Activated naive CD4-positive, alpha-beta T cell treated with Interleukin-2 at 50 U/mL for 16 hours (primary cell): ENCODE data around the gene DACH1.

Experiments used
- DNase-seq: peaks from one replicate; pipeline ENCODE4 v3.0.0-alpha.2; 2020

The DACH1 gene

DNA sequence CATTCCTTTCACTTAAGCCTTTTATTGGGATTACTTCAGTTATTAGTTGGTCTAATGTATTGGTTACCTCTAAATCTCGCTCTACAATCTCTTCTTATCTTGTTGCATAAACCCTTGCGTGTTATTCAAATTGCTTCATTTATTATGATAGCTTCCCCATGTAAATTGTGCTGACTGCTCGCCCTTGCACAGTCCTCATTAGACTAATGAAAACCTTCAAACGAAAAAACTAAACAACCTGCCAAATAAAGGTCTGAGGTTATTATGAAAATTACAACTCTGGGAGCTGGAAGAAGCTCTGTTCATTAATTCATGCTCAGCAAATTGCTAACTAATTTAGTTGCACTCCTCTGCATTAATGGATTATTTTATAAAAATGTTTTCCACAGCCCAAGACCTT is 320.1 kb downstream of the DACH1 start:
- DNase-seq, result no peak

DNA sequence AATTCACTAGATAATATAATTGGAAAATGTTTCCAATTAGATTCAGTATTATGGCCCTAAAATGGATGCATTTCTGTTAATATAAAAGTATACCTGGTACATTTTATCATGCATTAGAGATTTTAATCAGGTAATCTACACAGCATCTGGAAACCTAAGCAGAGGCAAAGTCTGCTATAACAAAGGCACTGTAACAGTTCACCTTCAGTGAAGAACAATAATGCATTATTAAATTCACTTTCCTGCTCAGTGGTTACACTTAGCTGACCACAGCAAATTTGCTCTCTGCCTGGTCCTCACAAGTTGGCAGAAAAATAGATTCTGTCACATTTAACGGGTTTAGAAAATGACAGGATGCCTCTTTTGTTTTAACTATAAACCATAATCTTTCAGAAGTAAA is 326.9 kb downstream of the DACH1 start:
- no peak for DNase-seq

DNA sequence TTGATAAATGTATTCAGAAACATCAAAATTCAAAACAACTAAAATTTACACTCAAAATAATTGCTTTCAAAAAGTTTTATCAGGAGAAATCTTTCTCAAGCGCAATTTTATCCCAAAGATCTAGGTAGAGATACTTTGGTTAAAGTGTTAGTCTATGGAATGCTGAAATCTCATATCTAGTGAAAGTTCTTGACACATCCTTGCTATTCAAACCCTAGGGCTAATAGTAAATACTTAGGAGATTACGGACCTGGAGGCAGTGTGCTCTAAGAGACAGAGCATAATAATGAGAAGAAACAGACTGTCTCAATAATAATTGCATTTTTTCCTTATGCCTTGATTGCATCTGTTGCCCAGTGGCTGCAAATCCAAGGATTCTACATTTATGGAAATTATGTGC is 330.8 kb downstream of the DACH1 start:
- DNase-seq, result no peak

DNA sequence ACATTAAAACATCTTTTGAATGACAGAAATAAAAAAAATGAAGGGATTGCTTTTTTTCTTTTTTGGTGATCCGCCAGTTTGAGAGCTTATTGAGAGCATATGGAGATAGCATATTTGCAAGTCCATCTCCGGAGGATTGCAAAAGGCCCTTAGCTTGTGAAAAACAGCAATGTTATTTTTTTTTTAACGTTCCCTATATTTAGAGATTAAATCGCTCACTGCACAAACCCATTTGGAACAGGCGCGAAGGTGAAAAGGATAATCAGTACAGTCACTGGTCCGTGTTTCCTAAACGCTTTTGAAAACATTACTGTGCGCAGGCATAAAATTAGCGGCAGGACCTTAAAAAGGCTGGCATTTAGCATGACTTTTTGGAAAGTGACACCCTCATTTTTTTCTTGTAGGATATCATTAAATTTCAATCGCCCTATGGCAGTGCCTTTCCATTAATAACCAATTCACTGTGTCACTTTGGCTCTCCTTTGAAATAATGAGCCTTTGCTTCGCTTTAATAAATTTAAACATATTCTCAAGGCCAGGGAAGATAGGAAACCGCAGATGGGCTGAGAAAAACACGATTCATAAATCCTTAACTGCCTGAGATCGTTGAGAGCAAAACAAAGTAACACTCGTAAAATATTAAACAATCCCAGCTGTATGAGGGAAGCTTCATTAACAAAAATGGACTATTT is 342.2 kb downstream of the DACH1 start:
- no peak for DNase-seq

DNA sequence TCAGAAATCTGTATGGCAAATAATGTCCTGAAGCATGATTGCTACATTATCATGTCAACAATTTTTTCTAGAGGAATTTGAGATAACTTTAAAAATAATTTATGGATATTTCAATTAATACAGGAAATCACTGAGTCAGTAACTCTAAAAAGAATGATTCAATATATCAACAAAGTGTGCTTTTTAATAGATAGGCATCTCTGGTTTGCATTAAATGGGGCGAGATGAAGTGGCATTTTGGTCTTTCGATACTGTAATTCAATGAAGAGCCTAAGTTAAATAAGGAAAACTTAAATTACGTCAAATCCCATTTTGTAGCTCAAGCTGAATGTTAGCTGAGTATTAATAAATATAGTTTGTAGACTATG is 342.8 kb downstream of the DACH1 start:
- DNase-seq, result no peak

DNA sequence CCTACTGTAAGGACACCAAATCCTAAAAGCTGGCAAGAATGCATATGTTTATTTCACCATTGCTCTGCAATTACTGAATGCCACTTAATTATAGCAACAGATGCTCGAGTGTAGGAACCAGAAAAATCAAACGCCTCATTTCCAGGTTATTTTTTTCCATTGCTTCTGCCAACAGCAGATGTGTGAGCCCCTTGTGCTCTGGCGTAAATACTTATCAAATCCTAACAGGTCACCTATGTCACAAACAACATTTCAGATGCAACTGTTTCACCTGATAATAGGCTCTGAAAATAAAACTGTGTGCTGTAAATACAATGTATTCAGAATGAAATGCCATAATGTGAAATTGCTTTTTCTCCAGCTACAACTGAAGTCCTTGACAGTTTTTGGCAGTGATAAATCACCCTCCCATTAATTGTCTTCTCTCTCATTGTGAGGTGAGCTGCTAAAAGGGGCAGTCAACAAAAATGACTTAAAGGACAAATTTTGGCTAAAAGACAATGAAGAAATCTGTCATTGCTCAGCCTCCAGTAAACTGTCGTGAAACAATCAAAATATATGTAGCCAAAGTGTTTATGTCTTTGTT is 344.0 kb downstream of the DACH1 start:
- DNase-seq, result no peak

DNA sequence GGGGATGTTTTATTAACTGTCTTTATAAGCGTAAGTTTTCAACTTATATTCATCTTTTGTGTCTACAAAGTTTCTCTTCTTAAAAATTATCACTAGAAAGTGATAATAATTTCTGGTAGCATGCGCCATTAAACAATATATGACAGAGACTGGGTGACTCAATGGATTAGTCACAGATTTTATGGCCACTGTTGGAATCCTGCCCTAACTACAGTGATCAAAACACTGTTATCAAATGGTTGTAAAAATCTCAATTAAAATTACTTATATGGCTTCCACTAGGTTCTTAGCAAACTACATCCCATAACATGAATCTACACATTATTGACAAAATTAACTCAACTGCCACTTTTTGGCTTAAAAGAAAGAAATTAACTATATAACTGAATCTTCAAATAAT is 350.0 kb downstream of the DACH1 start:
- DNase-seq, result no peak

DNA sequence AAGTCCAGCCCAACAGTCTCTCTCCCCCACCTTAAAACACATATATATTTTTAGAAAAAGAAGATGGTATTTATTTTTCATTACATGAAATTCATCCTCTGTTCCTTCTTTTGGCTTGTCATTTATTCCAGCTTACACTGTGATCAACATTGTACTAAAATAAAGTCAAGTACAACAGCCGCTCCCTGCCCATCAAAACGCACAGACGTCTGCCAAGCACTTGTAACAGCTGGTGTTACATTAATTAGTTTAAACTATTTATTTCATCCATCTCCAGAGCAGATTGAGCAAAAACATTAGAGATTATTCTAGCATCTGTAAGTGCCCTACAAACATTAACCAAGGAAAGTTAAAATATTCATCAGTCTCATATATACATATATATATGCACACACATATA is 350.5 kb downstream of the DACH1 start:
- DNase-seq, result no peak

DNA sequence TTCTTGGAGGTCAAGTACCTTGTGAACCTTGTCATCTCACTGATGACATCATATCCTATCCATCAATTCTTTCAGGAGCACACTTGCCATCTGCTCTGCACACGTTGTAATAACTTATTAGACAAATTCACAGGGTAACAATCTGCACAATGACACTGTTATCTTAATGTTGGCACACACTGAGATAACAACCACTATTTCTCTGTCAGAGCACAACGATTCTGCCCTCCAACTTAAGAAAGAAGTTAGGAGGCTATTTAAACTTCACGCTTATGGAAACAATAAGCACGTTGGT is 351.3 kb downstream of the DACH1 start:
- no peak for DNase-seq

DNA sequence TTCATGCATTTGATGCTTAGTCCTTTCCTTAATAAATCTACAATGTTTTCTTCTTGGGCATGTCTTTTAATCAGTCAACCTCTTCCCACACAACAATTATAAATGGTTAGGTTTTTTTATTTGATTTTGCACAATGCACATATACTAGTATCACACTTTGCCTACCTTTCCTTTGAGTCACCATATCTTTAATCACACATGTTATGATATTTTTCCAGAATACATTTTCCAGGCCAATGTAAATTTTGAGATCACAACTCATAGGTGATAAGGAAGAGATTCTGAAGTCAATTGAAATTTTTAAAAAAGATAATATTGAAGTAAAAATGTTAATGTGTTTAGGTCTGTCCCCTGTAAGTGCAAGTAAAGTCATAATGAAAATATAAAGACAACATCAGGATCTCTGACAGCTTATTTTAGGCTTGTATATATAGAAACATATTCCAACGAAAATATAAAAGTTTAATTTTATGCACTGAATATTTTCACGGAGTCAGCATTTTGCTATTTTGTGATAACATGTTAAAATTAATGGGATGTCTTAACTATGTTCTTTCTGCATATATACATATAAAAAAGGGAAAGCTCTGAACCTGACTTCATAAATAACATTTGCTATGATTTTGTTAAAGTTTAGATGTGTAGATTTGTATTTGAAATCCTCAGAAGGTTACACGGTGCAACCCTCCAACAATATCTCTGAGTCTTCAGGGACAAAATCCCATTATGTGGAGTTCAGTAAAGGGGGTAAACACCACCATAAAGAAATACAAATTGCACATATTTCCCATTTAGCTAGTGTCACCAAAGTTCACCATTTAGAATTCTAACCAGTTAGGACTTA is 351.9 kb downstream of the DACH1 start:
- no peak for DNase-seq

DNA sequence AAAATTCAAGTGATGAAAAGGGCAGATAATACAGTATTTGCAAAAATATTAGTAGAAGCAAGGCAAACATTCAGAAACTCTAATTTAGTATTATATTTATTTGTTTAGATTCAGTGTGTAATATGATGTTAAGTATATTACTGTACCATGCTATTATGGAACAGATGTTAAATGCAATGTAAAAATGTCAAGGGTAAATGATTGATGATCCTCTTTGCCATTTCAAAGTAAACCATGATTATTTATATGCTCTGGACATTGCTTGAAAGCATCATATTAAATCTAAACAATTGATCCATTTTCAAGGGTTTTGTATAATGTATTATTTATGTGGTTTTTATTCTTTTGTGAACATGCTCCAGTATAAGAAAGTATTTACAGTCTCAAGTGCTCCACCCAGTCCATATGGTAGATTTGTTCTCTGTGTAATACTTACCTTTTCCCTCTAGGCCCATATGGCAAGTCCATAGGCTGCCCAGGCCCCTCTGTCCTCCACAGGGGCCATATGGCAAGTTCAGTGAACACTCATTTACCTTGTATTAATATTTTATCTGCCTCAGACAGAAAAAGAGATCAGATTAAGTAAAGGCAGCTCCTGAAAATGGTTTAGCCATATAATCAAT is 353.5 kb downstream of the DACH1 start:
- DNase-seq, result no peak

DNA sequence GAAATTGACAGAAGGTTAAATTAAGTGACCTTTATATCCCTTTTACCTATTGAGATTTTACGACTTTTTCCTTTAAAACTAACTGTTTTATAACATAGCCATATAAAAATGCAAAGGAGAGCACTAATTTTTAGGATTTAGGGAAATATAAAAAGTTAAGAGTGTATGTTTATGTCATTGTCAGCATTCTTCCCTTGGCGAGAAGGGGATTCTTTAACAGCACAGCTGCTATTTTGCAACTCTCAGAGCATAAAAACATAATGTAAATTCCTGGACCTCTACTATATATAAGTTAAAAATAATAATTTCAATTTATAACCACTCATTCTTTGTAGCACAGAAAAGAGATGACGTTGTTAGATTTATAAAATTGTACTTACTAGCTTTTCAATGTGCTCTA is 363.2 kb downstream of the DACH1 start:
- no peak for DNase-seq

DNA sequence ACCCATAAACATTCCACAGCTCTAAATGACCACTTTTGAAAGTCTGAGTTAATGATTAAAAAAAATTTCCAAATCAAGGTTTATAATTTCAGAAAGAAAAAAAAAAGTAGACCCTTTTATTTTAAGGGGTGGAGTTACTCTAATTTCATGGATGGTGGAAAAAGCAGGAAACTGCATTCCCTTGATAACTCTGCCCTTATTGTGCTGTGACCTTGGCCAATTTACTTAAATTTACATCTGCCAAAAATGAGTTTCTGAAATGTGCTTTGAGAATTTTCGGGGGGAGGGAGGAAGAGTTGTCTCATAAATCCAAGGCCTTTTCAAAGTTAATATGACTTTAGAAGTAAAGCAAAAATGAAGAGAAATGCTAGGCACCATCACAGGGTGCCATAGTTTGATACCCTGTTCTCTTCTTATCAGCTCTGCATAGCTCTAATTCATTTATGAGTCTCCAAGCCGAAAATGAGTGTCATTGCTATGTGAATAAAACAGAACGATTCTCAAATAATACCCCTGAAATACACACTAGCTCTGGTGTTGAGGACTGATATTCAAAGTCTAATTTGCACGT is 367.0 kb downstream of the DACH1 start:
- DNase-seq, result no peak

DNA sequence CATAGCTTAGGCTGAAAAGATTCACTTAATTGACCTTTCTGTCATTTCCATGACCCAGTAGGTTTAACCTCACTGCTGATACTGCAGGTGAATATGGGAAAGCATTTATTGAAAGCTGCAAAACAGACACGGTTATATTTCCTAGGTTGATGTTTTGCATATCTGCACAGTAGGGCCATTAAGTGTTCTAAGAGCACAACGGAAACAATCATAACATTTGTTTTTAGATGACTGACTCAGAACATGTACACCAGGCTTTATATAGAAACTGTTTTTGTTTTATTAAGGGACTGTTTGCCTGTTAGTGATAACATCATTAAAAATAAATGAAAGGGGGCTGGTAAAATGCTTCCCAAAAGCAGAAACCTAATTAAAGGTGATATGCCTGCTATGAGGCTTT is 367.8 kb downstream of the DACH1 start:
- DNase-seq, result no peak

DNA sequence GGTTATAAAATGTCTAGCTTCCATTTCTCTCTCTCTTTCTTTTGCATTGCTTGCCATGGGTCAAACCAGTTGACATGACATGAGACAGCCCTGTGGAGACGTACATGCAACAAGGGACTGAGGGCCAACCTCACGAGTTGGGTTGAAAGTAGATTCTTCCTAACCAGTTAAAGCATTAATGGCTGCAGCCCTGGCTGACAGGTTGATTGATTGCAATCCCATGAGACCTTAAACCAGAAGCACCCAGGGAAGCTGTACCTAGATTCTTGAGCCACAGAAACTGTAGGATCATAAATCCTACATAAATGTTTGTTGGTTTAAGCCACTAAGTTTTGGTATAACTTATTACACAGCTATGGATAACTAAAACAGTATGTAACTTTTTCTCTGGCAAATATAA is 373.8 kb downstream of the DACH1 start:
- no peak for DNase-seq

DNA sequence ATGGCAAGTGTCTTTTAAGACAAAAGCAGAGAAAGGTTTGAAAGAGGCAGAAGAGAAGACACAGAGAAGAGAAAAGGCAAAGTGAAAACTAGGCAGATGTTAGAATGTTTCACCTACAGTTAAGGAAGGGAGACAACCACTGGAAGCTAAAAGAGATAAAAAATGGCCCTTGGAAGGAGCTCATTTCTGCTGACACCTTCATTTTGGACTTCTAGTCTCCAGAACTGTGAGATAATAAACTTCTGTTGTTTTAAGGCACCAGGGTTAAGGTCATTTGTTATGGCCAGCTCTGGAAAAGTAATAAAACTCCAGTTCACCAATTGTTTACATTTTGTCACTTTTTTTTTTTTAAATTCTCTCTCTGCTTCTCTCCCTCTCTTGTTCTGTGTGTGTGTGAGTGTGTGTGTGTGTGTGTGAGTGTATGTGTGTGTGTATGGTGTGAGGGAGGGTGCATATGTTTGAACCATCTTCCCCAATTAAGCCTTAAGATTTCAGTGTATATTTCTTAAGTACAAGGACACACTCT is 374.6 kb downstream of the DACH1 start:
- no peak for DNase-seq

DNA sequence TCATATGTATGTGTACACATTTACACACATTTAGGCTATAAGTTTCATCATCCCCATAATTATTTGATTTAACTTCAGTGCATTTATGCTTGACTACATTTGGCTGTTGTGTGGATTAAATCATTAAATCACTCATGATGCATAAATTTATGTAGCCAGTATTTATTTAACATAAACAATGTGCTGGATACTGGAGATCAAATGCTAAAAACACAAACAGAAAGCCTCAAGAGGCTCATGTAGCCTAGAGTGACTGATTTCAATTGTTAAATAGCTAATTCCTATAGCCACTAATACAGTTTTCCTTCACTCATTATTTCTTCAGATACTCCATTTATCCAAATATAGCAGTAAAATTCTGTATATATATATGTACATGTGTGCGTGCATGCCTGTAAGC is 376.0 kb downstream of the DACH1 start:
- DNase-seq, result no peak

DNA sequence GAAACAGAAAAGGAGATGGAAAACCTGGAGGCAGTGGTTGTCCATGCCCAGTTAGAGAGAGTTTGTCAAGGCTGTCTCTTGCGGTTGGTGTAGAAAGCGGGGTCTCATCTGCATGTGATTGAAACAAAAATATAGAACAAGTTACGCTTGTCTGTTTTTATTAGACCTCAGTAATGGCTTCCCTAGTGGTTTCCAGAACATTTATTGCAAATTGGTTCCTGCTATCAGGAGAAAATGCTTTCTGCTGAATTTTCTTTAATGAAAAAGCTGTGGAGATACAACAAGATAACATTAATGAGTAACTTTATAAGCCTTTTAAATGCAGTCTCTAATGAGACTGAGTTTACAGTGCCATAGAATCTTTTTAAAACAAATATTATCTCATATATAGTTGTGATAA is 378.0 kb downstream of the DACH1 start:
- no peak for DNase-seq

DNA sequence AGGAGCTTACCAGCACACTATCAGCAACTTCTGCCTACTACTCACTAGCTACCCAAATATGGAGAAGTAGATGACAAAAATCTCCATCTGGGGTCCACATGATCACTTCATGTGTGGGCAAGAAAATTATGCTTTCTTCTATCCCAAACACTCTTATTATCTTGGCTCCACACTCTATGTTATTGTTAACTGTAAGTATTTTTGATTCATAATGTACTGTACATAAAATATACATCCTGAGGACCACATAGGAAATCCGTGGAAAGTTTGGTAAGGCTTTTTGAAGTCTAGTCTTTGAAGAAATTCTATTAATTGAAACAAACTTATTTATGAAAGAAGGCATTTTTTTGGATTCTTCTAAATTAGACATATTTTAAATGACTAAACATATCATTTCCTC is 378.8 kb downstream of the DACH1 start:
- no peak for DNase-seq

DNA sequence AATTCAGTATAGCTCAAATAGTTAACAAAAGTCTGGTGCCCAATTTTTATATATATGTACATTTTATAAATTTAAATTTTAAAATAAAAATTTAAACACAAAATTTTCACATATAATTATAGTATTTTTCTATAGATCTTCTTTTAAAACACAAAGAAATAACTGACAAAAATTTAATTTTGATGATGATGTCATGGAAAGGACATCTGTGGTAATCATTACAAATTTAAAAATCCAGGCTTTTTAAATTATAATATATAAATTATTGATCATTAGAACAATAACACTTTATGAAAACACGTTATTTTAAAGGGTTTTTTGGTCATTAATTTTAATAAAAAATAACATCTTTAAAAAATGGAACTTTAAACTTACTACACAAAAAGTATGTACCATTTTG is 381.1 kb downstream of the DACH1 start:
- no peak for DNase-seq

DNA sequence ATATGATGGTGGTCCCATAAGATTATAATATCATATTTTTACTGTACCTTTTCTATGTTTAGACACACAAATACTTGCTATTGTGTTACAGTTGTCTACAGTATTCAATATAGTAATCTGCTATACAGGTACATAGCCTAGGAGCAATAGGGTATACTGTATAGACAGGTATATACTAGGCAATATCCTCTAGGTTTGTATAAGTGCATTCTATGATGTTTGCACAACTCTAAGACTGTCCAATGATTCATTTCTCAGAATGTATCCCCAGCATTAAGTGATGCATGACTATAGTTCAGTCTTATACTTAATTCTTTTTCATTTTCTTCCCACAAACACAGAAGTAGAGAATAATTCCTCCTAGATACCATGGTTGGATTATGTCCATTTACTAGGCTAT is 383.3 kb downstream of the DACH1 start:
- no peak for DNase-seq

DNA sequence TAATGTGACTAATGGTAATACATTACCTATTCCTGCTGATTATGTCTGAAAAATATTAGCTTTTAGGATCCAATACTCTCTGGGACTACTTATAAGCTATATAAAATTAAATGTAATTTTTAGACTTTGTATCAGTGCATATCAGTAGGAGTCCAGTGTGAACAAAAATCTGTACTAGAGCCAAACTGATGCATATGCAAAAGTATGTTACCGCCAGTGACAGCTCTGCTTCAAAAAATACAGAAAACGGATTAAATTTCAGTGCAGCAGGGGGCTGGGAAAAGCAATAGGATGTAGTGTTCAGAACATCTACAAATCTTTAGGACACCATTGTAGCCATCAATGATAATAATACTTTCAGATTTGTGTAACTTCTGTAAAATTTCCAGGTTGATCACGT is 385.5 kb downstream of the DACH1 start:
- DNase-seq, result no peak

DNA sequence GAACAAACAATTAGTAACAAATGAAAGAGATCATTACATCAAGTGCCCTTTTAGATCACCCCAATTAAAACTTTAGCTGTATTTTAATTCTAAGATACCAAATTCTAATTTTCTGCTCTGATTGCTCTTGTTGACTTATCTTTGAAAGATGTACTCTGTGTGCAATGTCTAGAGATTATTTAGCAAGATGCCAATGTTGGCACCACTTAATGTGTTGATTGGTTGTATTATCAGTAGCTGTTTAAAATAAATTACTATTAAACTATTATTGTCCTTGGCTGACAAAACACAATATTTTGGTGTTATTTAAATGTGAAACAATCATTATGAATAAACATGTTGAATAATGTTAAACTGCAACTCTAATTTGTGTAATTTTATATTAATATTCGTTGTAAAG is 386.0 kb downstream of the DACH1 start:
- DNase-seq, result no peak

DNA sequence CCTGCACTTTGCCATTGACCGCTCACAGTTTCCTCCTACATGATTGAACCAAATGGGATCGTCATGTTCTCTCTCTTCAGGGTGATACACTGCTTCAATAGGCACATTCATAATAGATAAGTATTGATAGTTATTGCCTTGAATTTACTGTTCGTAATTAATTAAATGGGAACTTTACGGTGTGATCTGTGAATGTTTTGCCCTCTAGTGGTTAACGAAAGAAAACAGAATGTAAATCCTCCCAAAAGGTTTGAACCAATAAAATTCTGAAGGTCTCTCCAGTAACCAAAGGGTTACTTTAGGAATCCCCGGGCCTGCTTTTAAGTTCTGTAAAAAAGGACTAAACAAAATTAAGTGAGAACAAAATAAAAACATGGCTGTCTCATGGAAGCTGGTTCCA is 389.3 kb downstream of the DACH1 start:
- no peak for DNase-seq
